GM19468 (cell line): ENCODE data around the gene PLIN4.
A peak's percentile ranks its signal among the peaks of the same experiment; 100 is the strongest.

Experiments used
- ATAC-seq: cut with Tn5 transposase; IDR thresholded peaks from one replicate; pipeline ENCODE4 v1.9.1; 2021; ENCODE audit warnings: mild to moderate bottlenecking, moderate library complexity, moderate number of reproducible peaks; ENCODE audit not compliant: unreplicated experiment; ENCODE audit errors: extremely low read depth

The PLIN4 gene

DNA sequence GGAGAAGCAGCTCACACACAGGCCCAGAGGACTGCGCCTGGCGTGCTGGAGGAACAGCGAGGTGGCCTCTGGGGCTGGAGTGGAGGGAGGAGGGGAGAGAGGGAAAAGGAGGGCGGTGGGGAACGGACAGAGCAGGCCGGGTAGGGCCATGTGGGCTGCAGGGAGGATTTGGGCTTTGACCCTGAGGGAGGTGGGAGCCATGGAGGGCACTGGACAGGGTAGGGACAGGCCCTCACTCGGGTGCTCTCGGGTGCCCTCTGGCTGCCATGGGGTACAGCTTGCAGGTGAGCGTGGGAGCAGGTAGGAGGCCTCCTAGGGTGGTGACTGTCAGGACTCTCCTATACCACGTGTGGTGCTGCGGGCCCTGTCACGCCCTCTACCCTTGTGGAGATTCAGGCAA, 22.8 kb downstream of the PLIN4 start:
- no peak for ATAC-seq

DNA sequence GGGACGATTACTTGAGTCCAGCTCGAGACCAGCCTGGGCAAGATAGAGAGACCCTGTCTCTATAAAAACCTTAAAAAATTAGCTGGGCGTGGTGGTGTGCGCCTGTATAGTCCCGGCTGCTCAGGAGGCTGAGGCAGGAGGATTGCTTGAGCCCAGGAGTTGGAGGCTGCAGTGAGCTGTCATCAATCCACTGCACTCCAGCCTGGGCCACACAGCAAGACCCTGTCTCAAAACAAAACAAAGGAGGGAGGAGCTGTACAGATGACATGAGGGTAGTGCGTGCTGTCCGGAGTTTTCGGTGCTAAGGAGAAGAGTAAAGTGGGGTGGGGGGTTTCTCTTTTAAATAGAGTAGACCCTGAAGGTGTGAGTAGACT, 23.6 kb downstream of the PLIN4 start:
- ATAC-seq, result no peak

DNA sequence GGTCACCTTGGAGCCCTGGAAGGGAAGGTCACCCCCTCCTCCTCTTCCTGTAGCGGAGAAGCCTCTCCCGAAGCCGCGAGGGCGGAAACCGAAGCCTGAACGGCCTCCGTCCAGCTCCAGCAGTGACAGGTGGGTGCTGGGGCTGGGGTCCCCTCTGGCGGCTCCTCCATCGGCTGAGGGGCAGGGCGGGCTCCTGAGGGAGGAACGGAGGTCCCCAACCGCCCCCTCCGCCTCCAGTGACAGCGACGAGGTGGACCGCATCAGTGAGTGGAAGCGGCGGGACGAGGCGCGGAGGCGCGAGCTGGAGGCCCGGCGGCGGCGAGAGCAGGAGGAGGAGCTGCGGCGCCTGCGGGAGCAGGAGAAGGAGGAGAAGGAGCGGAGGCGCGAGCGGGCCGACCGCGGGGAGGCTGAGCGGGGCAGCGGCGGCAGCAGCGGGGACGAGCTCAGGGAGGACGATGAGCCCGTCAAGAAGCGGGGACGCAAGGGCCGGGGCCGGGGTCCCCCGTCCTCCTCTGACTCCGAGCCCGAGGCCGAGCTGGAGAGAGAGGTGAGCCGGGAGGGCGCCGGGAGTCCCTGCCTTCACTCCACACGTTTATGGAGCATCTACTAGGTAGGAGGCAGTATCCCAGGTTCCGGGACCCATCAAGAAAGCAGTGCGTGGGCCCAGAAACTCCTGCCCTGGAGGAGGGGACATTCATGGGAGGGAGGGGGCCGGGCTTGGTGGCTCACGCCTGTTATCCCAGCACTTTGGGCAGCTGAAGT, 24.2 kb downstream of the PLIN4 start:
- ATAC-seq, result no peak

DNA sequence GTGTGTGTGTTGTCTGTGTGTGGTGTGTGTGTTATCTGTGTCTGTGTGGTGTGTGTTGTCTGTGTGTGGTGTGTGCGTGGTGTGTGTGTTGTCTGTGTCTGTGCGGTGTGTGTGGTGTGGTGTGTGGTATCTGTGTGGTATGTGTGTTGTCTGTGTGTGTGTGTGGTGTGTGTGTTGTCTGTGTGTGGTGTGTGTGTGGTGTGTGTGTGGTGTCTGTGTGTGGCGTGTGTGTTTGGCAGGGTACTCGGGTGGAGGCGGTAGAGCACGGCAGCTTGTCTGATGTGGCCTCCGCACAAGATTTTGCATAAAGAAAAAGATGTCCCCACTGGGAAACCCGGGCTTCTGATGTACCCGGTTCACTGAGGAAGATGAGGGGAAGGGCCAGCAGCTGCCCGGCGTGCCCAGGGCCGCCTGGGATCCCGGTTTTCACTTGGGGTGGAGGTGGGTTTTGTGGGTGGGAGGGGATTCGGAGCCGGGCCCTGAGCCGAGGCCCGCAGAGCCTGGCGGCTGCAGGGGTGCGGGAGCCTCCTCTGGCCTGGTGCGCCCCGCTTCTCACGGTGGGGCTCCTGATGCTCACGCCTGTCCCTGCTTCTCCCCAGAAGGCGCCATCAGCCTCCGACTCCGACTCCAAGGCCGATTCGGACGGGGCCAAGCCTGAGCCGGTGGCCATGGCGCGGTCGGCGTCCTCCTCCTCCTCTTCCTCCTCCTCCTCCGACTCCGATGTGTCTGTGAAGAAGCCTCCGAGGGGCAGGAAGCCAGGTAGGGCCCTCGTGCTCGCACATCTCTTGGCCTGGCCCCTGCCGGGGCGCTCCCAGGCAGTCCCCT, 25.0 kb downstream of the PLIN4 start:
- no peak for ATAC-seq

DNA sequence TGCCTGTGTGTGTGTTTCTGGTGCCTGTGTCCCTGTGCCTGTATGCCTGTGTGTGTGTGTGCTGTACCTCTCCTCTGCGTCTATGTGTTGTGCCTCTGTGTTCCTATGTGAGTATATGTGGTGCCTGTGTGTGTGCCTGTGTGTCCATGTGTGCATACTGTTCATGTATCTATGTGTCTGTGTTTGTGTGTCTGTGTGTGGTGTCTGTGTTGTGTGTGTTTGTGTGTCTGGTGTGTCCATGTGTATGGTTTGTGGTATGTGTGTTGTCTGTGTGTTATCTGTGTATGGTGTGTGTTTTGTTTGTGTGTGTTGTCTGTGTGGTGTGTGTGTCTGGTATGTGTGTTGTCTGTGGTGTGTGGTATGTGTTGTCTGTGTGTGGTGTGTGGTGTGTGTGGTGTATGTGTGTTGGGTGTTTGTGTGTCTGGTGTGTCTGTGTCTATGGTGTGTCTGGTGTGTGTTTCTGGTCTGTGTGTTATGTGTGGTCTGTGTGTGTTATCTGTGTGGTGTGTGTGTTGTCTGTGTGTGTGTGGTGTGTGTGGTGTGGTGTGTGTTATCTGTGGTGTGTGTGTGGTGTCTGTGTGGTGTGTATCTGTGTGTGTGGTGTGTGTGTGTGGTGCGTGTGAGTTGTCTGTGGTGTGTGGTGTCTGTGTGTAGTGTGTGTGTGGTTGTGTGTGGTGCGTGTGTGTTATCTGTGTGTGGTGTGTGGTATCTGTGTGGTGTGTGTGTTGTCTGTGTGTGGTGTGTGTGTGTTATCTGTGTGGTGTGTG, 25.8 kb downstream of the PLIN4 start:
- no peak for ATAC-seq

DNA sequence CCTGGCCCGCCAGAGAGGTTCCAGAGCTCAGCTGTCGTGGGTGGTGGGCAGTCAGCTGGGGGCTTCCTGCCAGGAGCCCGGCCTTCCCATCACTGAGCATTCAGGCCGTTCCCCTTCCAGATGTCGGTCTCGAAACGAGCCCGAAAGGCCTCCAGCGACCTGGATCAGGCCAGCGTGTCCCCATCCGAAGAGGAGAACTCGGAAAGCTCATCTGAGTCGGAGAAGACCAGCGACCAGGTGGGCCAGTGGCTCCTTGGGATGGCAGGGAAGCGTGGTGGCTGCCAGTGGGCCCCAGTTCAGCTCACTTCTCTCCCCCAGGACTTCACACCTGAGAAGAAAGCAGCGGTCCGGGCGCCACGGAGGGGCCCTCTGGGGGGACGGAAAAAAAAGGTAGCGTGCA, 26.8 kb downstream of the PLIN4 start:
- ATAC-seq, result no peak

DNA sequence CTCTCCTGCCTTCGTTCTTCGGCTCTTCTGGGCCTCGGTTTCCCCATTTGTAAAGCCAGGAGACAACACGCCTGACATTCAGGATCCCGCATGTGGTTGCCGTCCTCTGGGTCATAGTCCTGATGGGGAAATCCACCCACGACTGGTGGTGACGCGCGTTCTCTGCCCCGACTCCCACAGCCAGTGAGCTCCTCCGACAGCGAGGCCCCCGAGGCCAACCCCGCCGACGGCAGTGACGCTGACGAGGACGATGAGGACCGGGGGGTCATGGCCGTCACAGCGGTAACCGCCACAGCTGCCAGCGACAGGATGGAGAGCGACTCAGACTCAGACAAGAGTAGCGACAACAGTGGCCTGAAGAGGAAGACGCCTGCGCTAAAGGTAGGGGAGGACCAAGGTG, 29.8 kb downstream of the PLIN4 start:
- no peak for ATAC-seq

DNA sequence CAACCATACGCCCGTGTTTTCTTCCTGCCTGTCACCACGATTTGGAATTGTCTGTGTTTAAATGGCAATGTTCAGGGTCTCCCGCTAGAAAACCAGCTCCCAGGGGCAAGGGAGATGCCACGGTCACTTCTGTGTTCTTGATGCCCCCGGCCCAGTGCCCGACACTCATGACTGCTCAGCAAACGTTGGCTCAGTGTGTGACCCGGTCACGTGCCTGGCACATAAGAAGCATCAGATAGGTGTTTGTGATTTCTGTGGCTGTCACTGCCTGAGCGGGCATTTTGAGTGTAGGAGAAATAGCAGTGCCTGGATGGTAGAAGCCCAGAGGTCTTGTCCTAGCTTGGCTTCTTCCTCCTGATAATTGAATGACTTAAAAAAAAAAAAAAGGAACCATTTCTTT, 30.7 kb downstream of the PLIN4 start:
- no peak for ATAC-seq

DNA sequence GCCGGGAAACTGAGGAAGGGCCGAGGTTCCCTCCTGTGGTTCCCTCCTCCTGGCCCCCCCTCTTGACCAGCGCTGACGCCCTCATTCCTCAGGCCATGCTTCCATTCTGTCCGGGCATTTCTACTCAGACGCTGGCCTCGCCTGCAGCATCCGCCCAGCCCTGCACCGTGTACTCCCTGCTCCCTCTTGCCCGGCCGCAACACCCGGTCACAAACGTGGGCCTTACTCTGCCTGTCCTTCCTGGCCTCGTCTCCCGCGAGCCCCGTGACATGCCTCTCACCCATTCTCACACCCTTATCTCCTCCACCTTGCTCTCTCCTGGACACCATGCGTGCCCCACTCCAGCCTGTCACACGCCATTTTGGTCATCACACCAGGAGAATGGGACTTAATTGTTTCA, 34.9 kb downstream of the PLIN4 start:
- ATAC-seq, result no peak

DNA sequence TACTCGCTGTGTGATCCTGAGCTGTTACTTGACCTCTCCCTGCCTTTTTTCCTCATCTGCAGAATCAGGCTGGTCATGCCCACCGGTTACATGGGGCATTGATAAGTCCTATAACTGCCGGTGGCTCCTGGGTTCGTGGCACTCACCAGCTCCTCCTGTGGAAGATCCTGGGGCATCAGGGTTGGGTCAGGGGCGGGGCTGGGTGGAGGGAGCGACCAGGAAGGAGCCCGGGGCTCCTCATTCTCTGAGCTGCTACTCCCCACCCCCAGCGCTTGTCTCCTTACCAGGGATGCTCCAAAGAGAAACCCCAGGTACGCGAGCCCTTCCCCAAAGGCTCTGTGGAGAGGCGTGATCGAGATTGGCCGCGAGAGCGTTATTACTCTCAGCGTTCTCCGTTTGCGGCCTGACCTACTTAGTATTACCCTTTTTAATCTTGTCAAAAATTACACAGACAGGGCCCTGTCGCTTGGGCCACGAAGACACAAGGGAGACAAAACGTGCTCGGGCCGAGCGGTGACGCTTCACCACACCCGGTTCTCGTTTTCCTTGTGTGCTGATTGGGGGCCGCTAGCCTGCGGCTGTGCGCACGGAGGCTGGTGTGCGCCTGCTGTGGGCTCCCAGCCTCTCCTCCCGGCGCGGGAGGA, 35.4 kb downstream of the PLIN4 start:
- no peak for ATAC-seq

DNA sequence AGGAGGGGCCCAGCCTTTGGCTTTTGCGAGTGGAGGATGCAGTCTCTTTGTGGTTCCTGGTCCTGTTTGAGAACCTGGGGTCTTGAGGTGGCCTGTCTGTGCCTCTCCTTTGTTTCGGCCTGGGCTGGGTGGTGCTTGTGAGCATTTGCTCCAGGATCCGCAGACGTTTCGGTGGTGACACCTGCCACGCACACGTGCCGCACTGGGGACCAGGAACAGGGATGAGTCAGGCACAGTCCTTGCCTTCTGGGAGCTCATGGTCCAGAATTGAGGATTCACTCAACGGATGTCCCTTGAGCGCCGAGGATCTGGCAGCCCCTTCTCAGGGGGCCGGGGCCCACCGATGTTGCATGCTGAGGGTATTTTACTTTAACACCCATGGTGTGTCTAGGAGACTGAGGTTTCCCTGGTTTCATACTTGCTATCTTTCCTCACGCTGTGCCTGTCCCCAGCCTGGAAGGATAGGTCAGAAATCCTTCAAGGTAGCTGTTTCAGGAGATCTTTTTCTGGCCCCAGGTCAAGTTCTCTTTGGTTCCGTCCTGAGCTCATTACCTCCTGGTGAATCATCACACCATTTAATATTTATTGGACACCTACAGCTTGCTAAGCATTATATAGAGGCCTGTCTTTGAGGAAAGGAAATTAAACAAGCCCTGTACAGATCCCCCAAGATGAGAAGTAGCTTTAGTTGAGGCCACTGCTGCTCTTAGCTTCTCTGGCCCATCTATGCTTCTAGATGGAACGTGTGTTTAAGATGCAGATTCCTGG, 41.1 kb downstream of the PLIN4 start:
- no peak for ATAC-seq

DNA sequence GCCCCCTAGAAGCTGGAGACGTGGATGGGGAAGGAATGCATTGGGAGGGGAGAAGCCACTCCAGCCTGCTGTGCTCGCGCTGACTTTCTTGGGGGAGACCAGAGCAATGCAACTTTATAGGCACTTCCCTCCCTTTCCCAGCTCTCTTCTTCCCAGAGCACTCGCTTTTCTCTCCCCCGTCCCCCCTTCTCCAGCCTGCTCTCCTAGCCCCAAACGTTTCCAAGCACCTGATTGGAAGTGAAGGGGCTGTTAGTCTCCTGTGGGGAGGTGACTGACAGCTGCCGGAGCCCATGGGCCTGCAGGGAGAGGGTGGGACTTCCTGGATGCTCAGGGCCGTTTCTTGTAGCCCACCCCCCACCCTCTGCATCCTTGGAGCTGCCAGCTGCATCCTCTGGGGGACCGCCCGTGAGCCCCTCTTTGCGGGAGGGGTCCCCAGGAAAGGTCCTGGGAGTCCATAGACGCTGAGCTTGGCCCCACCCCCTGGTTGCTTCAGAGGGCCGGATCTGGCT, 43.7 kb downstream of the PLIN4 start:
- no peak for ATAC-seq

DNA sequence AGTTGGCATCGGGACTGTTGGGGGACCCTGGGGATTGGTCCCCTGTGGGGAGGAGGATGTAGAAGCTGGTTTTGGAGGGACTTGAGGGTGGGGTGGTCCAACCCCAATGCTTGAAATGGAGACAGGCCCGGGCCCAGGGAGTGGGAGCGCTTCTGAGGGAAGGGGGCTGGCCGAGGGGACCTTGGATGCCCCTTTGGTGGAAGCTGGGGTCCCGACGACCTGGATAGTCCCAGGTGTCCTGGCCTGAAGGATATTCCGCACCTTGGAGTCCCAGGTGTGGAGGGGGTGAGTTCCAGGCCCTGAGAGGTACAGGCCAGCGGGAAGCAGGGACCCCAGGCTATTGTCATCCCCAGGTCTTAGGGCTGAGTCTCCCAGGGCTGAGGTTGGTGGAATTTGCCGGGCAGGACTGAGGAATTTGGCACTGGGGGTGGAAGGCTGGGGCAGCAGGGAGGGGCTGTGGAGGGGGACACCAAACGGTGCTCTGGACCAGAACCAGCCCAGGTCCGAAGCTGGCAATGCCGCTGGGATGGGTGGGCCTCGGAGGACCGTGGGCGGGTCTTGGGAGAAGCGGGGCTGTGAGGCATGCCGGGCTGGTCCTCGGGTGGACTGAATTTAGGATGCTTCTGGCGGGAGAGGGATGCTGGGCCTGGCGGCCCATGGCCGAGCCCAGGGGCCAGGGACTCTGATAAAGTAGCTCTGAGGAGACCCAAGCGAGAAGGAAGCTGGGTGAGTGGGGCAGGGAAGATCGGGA, 44.3 kb downstream of the PLIN4 start:
- ATAC-seq, result no peak

DNA sequence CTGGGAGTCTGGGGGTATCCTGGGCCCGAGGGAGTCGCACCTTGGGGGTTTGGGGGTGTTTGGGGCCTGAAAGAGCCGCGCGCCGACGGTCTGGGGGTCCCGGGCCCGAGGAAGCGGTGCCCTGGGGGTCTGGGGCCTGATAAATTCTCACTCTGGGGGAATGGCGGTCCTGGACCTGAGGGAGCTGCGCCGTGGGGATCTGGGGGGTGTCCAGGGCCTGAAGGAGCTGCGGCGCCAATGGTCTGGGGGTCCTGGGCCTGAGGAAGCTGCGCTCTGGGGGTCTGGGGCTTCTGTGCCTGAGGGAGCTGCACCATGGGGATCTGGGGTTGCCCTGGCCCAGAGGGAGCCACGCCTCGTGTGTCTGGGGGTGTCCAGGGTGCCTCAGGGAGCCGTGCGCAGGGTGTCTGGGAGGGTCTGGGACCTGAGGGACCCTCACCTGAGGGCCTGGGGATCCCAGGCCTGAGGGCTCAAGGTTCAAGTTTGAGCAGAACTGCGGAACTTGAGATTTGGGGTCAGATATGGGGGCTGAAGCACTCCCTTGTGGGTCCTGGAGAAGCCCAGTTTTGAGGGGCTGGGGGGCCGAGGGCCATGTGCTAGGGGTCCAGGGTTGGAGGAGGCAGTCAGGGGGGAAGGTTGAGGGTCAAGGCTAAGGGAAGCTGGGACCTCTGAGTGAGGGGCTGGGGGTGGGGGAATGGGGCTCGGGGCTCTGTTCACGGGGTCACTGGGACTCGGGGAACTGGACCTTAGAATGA, 45.1 kb downstream of the PLIN4 start:
- no peak for ATAC-seq

DNA sequence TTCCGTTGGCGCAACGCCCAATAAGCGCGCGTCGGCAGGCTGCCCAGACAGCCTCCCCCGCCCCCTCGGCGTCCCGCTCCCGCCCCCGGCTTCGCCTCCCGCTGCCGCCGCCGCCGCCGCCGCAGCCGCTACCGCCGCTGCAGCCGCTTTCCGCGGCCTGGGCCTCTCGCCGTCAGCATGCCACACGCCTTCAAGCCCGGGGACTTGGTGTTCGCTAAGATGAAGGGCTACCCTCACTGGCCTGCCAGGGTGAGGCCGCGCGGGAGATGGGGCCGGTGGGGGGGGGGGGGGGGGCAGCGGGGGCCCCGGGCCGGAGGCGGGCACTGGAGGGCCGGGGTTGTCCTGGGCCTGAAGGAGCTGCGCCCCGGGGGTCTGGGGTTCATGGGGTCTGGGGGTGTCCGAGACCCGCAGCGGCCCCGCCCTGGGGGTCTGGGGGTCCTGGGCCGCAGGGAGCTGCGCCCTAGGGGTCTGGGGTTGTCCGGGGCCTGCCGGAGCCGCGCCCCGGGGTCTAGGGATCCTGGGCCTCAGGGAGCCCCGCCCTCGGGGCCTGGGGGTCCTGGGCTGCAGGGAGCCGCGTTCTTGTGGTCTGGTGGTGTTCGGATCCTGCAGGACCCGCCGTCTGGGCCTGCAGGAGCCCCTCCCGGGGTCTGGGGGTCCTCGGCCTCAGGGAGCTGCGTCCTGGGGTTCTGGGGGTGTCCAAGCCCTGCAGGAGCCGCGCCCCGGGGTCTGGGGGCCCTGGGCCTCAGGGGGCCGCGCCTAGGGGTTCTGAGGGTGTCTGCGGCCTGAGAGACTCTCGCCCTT, 45.9 kb downstream of the PLIN4 start, which contains the start of gene HDGFL2:
HDGFL2 (plus strand) TSS at position 124 of the 801 bp plus-strand sequence; CDS start at position 178, 54 bp downstream.
- ATAC-seq, result no peak

DNA sequence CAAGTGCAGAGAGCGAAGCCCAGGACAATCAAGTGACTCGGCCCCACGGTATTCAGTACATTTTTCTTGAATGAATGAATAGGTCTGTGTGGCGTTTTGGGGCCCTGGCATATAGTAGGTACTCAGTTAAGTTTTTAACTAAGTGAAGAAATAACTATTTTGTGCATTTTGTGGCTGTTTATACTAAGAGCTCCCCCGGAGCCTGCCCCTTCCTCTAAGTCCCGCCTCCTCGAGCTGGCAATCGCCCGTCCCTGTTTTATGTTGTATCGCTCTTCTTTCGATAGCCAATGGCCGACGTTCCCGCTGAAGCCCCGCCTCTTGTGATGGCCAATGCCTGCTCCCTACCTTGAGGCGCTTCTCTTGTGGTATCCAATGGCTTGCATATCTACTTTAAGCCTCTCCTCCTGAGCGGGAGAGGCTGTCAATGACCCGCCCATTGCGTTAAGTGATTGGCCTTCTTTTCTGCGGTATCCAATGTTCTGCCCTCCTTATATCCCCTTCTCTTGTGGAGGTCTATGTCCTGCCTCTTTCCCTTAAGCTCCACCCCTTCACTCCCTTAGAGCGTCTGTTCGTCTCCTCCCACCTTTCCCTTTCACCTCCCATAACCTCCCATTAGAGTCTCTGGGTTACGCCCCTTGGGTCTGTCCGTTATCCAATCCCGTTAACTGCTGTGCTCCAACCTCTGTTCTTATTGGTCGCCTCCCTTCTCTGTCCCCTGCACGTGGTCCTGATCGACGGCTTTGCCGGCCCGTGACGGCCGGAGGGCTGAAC, 46.7 kb downstream of the PLIN4 start:
- ATAC-seq, result peak; percentile 77

DNA sequence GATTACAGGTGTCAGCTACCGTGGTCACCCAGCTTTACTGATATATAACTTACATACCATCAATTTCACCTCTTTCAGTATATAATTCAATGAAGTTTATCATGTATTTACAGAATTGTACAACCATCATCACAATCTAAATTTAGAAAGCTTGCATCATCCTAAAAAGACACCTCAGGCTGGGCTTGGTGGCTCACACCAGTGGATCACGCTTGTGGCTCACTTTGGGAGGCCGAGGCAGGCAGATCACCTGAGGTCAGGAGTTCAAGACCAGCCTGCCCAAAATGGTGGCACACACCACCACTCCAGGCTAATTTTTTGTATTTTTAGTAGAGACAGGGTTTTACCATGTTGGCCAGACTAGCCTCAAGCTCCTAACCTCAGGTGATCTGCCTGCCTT, 50.5 kb downstream of the PLIN4 start:
- ATAC-seq, result no peak
